H1 (cell line): ENCODE data around the gene CSNK2B. TPM values are rescaled to one million over a fixed set of nuclear protein-coding genes. Genes with fewer than 3 reads are reported as not detected.

Source experiments
- ASH2L ChIP-seq: fragments of 200-600, 300-600 bp; sonication (generic); IDR thresholded peaks from one replicate; pipeline ENCODE4 v1.7.1; 2017; ENCODE audit warnings: low read length
- CHD7 ChIP-seq: fragments of 300-600 bp; sonication (generic); IDR thresholded peaks from 2 replicates; pipeline ENCODE4 v1.7.1; 2012; ENCODE audit warnings: low read length, moderate library complexity, mild to moderate bottlenecking, inconsistent platforms; ENCODE audit not compliant: insufficient replicate concordance
- polyA plus RNA-seq, 7 experiments: library from polyadenylated mRNA; depleted of rRNA in 3 of 7; stranded (reverse) in 5 of 7; unstranded in 2 of 7; fragments of >200 nt in 5 of 7; fragments of 200-250 nt in 2 of 7; gene quantifications; 1 replicate in 5 of 7; 2 replicates in 1 of 7; 4 replicates in 1 of 7; pipeline versions ENCODE4 v1.2.1 to v1.2.3, GENCODE V29; 2011 to 2013; ENCODE audit warnings: missing spikeins in 2 of 7, mixed read lengths in 2 of 7
- total RNA-seq: library from RNA; stranded (reverse); fragmentation: NEBNext Ultra II Directional; extraction: Animal tissue kit (Norgen Biotek cat#: 25700); gene quantifications from 2 replicates; pipeline ENCODE4 v1.2.1, GENCODE V29; 2021

CSNK2B gene
- total and polyA plus RNA-seq, 2 of the 8 experiments (the other 6 are each of a cell fraction or from before 2014, with no cell fraction given) = 169 to 208 TPM

GRCh38 chr6:31662124-31662723 lies 3.7 kb upstream of the CSNK2B start (continued):
- TF ChIP-seq ASH2L = no peak
- no peak for TF ChIP-seq CHD7
